Trophoblast cell (in vitro differentiated cells and primary cell): Measurements from ENCODE around the gene RTN1.

Experiments used
- DNase-seq, 2 donors: peaks; one replicate each; pipeline ENCODE4 v3.0.0-alpha.2; 2016
- H2AFZ ChIP-seq: 2 replicates; pipeline ENCODE4 v1.6.1; 2013; ENCODE audit warnings: low read length, moderate library complexity, mild to moderate bottlenecking; ENCODE audit not compliant: insufficient read depth, poor library complexity
- H2AK5ac ChIP-seq: 2 replicates; pipeline ENCODE4 v1.6.1; 2013; ENCODE audit warnings: mild to moderate bottlenecking, low read length
- H2BK120ac ChIP-seq: 2 replicates; pipeline ENCODE4 v1.6.1; 2013; ENCODE audit warnings: low read length, mild to moderate bottlenecking, moderate library complexity; ENCODE audit not compliant: insufficient read depth, poor library complexity
- H2BK12ac ChIP-seq: 2 replicates; pipeline ENCODE4 v1.6.1; 2013; ENCODE audit warnings: mild to moderate bottlenecking, low read length, moderate library complexity
- H2BK5ac ChIP-seq: 2 replicates; pipeline ENCODE4 v1.6.1; 2013; ENCODE audit warnings: low read length, low read depth, moderate library complexity, mild to moderate bottlenecking; ENCODE audit not compliant: poor library complexity
- H3K14ac ChIP-seq: 2 replicates; pipeline ENCODE4 v1.6.1; 2013; ENCODE audit warnings: mild to moderate bottlenecking, low read length
- H3K18ac ChIP-seq: 2 replicates; pipeline ENCODE4 v1.6.1; 2013; ENCODE audit warnings: mild to moderate bottlenecking, low read length
- H3K23ac ChIP-seq: 2 replicates; pipeline ENCODE4 v1.6.1; 2013; ENCODE audit warnings: low read length
- H3K27ac ChIP-seq: 2 replicates; pipeline ENCODE4 v1.5.1; 2013; ENCODE audit warnings: low read depth, mild to moderate bottlenecking, inconsistent platforms, low read length, moderate library complexity
- H3K27me3 ChIP-seq: 2 replicates; pipeline ENCODE4 v1.6.1; 2013; ENCODE audit warnings: inconsistent platforms, mild to moderate bottlenecking, low read length, moderate library complexity; ENCODE audit not compliant: insufficient read depth
- H3K36me3 ChIP-seq, 2 experiments: 1 replicate in 1 of 2; 2 replicates in 1 of 2; pipeline ENCODE4 v1.6.1; 2013; ENCODE audit warnings: low read length in 2 of 2, mild to moderate bottlenecking in 2 of 2, moderate library complexity in 1 of 2; ENCODE audit not compliant: insufficient read depth in 2 of 2, control insufficient read depth in 1 of 2
- H3K4ac ChIP-seq: 2 replicates; pipeline ENCODE4 v1.6.1; 2013; ENCODE audit warnings: low read depth, mild to moderate bottlenecking, low read length, moderate library complexity
- H3K4me1 ChIP-seq, 2 experiments: 1 replicate in 1 of 2; 2 replicates in 1 of 2; pipeline ENCODE4 v1.6.1; 2013; ENCODE audit warnings: low read length in 2 of 2, mild to moderate bottlenecking in 2 of 2, moderate library complexity in 1 of 2; ENCODE audit not compliant: insufficient read depth in 2 of 2, control insufficient read depth in 1 of 2
- H3K4me2 ChIP-seq: 2 replicates; pipeline ENCODE4 v1.6.1; 2013; ENCODE audit warnings: inconsistent platforms, mild to moderate bottlenecking, low read length, moderate library complexity
- H3K4me3 ChIP-seq: 2 replicates; pipeline ENCODE4 v1.5.1; 2013; ENCODE audit warnings: mild to moderate bottlenecking, low read depth, low read length, inconsistent platforms
- H3K79me1 ChIP-seq: one replicate; pipeline ENCODE4 v1.6.1; 2013; ENCODE audit warnings: low read length
- H3K79me2 ChIP-seq: 2 replicates; pipeline ENCODE4 v1.6.1; 2013; ENCODE audit warnings: low read length, mild to moderate bottlenecking; ENCODE audit not compliant: control insufficient read depth, insufficient read depth, poor library complexity
- H3K9ac ChIP-seq: 2 replicates; pipeline ENCODE4 v1.6.1; 2013; ENCODE audit warnings: mild to moderate bottlenecking, low read length
- H3K9me3 ChIP-seq: 2 replicates; pipeline ENCODE4 v1.6.1; 2013; ENCODE audit warnings: low read depth, mild to moderate bottlenecking, control low read depth, inconsistent platforms, low read length; ENCODE audit not compliant: insufficient read depth
- H4K12ac ChIP-seq: 2 replicates; pipeline ENCODE4 v1.6.1; 2013; ENCODE audit warnings: low read depth, mild to moderate bottlenecking, low read length, moderate library complexity
- H4K8ac ChIP-seq: 2 replicates; pipeline ENCODE4 v1.6.1; 2013; ENCODE audit warnings: low read depth, mild to moderate bottlenecking, low read length, moderate library complexity
- H4K91ac ChIP-seq: one replicate; pipeline ENCODE4 v1.6.1; 2013; ENCODE audit warnings: low read depth, mild to moderate bottlenecking, low read length, moderate library complexity
- WGBS: extraction: QIAGEN DNeasy Blood & Tissue Kit; methylation state at CpG from one replicate; pipeline ENCODE4 v1.1.7; 2013; ENCODE audit warnings: missing lambda C conversion rate; ENCODE audit not compliant: insufficient read length, insufficient coverage; ENCODE audit errors: extremely low coverage; 5-methylcytosine and 5-hydroxymethylcytosine counted together

The RTN1 gene

GRCh38 chr14:59803052-59803540, 67.5 kb downstream of the RTN1 start:
- no peak overlapping the region for H2AFZ ChIP-seq
- no peak for DNase-seq
- no peak overlapping the region for H3K9ac ChIP-seq
- no peak overlapping the region for H2BK5ac ChIP-seq
- no peaks in the 10 kb centered on the region for H3K79me1 ChIP-seq
- H4K8ac ChIP-seq = no peak overlapping the region
- H2AK5ac ChIP-seq = no peak overlapping the region
- H3K27ac ChIP-seq = no peak overlapping the region
- H3K79me2 ChIP-seq = no peaks in the 10 kb centered on the region
- H3K4me3 ChIP-seq = no peak overlapping the region
- H3K36me3 ChIP-seq = no peaks in the 10 kb centered on the region
- H4K91ac ChIP-seq = no peak overlapping the region
- no peak overlapping the region for H3K4me2 ChIP-seq
- H3K23ac ChIP-seq = no peak overlapping the region
- H3K9me3 ChIP-seq = no peaks in the 10 kb centered on the region
- no peaks in the 10 kb centered on the region for H3K4me1 ChIP-seq
- H3K4ac ChIP-seq = no peak overlapping the region
- WGBS = no CpG with 5 or more reads among the region's 7 CpGs
- H2BK120ac ChIP-seq = no peak overlapping the region
- H4K12ac ChIP-seq = no peak overlapping the region
- no peak overlapping the region for H3K18ac ChIP-seq
- no peak overlapping the region for H3K14ac ChIP-seq
- no peaks in the 10 kb centered on the region for H3K27me3 ChIP-seq
- H2BK12ac ChIP-seq = no peak overlapping the region

- no peak overlapping the region for H3K23ac ChIP-seq
- no peak overlapping the region for H4K8ac ChIP-seq
- no peak overlapping the region for H2AFZ ChIP-seq
- no peaks in the 10 kb centered on the region for H3K27me3 ChIP-seq
- no peaks in the 10 kb centered on the region for H3K79me1 ChIP-seq
- no peak overlapping the region for H3K4me2 ChIP-seq
- H3K4me1 ChIP-seq = no peaks in the 10 kb centered on the region
- WGBS = no CpG with 5 or more reads among the region's 2 CpGs
- H3K9ac ChIP-seq = no peak overlapping the region
- no peaks in the 10 kb centered on the region for H3K9me3 ChIP-seq
- no peak overlapping the region for H3K27ac ChIP-seq
- no peak overlapping the region for H2BK12ac ChIP-seq
- H3K79me2 ChIP-seq = no peaks in the 10 kb centered on the region
- no peak overlapping the region for H3K14ac ChIP-seq
- no peak overlapping the region for H2AK5ac ChIP-seq
- H3K18ac ChIP-seq = no peak overlapping the region
- no peak overlapping the region for H4K12ac ChIP-seq
- H4K91ac ChIP-seq = no peak overlapping the region
- no peak overlapping the region for H3K4me3 ChIP-seq
- H3K36me3 ChIP-seq = no peaks in the 10 kb centered on the region
- DNase-seq = peak in 1 of 2 donors; percentile 49
- no peak overlapping the region for H3K4ac ChIP-seq
- H2BK120ac ChIP-seq = no peak overlapping the region
- H2BK5ac ChIP-seq = no peak overlapping the region
Measured at GRCh38 chr14:59788176-59788575, 82.4 kb downstream of the RTN1 start.

GRCh38 chr14:59787045-59787674, 83.4 kb downstream of the RTN1 start:
- H2BK120ac ChIP-seq = no peak overlapping the region
- H3K79me2 ChIP-seq = no peaks in the 10 kb centered on the region
- no peak for DNase-seq
- H3K4me1 ChIP-seq = no peaks in the 10 kb centered on the region
- no peaks in the 10 kb centered on the region for H3K9me3 ChIP-seq
- no peak overlapping the region for H3K4ac ChIP-seq
- H4K91ac ChIP-seq = no peak overlapping the region
- H3K36me3 ChIP-seq = no peaks in the 10 kb centered on the region
- no peak overlapping the region for H3K4me3 ChIP-seq
- no peak overlapping the region for H3K27ac ChIP-seq
- H4K8ac ChIP-seq = no peak overlapping the region
- no CpG with 5 or more reads among the region's 2 CpGs for WGBS
- no peak overlapping the region for H2BK5ac ChIP-seq
- H2AFZ ChIP-seq = no peak overlapping the region
- no peak overlapping the region for H3K18ac ChIP-seq
- H3K4me2 ChIP-seq = no peak overlapping the region
- H2BK12ac ChIP-seq = no peak overlapping the region
- no peak overlapping the region for H3K23ac ChIP-seq
- H3K79me1 ChIP-seq = no peaks in the 10 kb centered on the region
- no peaks in the 10 kb centered on the region for H3K27me3 ChIP-seq
- no peak overlapping the region for H2AK5ac ChIP-seq
- H3K9ac ChIP-seq = peak overlapping the region; percentile 27
- H3K14ac ChIP-seq = no peak overlapping the region
- H4K12ac ChIP-seq = no peak overlapping the region

- H3K4me1 ChIP-seq = no peaks in the 10 kb centered on the region
- no peaks in the 10 kb centered on the region for H3K27me3 ChIP-seq
- no peak for DNase-seq
- no peak overlapping the region for H3K14ac ChIP-seq
- H3K23ac ChIP-seq = no peak overlapping the region
- H2BK12ac ChIP-seq = no peak overlapping the region
- no peak overlapping the region for H4K91ac ChIP-seq
- H3K4ac ChIP-seq = no peak overlapping the region
- H4K12ac ChIP-seq = no peak overlapping the region
- no peak overlapping the region for H3K27ac ChIP-seq
- no peaks in the 10 kb centered on the region for H3K79me1 ChIP-seq
- no peak overlapping the region for H3K4me3 ChIP-seq
- H4K8ac ChIP-seq = no peak overlapping the region
- no peaks in the 10 kb centered on the region for H3K36me3 ChIP-seq
- H3K4me2 ChIP-seq = no peak overlapping the region
- no peak overlapping the region for H2AK5ac ChIP-seq
- H2AFZ ChIP-seq = no peak overlapping the region
- no peak overlapping the region for H2BK5ac ChIP-seq
- no peak overlapping the region for H3K9ac ChIP-seq
- no peak overlapping the region for H2BK120ac ChIP-seq
- no peaks in the 10 kb centered on the region for H3K9me3 ChIP-seq
- no peaks in the 10 kb centered on the region for H3K79me2 ChIP-seq
- H3K18ac ChIP-seq = no peak overlapping the region
Measured at GRCh38 chr14:59785629-59786028, 84.9 kb downstream of the RTN1 start.
